PFSK-1 (cell line): ENCODE measurements around the gene CAMK1D.

Experiments used
- FOXP2 ChIP-seq: optimal IDR thresholded peaks from 2 replicates; pipeline ENCODE3; 2011; ENCODE audit warnings: borderline replicate concordance, control low read depth, inconsistent platforms; ENCODE audit not compliant: insufficient read depth; ENCODE audit errors: extremely low read length, extremely low read depth
- POLR2AphosphoS5 ChIP-seq: IDR thresholded peaks from 2 replicates; pipeline ENCODE4 v1.6.1; 2012; ENCODE audit warnings: low read depth, mild to moderate bottlenecking, control low read depth, low read length, moderate library complexity
- SIN3A ChIP-seq: IDR thresholded peaks from 2 replicates; pipeline ENCODE4 v1.6.1; 2012; ENCODE audit warnings: mild to moderate bottlenecking, low read length, moderate library complexity, borderline replicate concordance; ENCODE audit not compliant: insufficient read depth
- TAF1 ChIP-seq: IDR thresholded peaks from 2 replicates; pipeline ENCODE4 v1.6.1; 2012; ENCODE audit warnings: low read length, control low read depth, borderline replicate concordance; ENCODE audit not compliant: insufficient read depth
- TF ChIP-seq, protein P1 (sequence below), 2 experiments: IDR thresholded peaks; 2 replicates each; pipeline versions ENCODE4 v1.6.1 to v1.8.0; 2011 to 2012; ENCODE audit warnings: low read depth in 2 of 2, low read length in 2 of 2, control low read depth in 1 of 2, inconsistent platforms in 1 of 2, mild to moderate bottlenecking in 1 of 2, moderate library complexity in 1 of 2; ENCODE audit not compliant: insufficient read depth in 1 of 2

Gene CAMK1D

DNA sequence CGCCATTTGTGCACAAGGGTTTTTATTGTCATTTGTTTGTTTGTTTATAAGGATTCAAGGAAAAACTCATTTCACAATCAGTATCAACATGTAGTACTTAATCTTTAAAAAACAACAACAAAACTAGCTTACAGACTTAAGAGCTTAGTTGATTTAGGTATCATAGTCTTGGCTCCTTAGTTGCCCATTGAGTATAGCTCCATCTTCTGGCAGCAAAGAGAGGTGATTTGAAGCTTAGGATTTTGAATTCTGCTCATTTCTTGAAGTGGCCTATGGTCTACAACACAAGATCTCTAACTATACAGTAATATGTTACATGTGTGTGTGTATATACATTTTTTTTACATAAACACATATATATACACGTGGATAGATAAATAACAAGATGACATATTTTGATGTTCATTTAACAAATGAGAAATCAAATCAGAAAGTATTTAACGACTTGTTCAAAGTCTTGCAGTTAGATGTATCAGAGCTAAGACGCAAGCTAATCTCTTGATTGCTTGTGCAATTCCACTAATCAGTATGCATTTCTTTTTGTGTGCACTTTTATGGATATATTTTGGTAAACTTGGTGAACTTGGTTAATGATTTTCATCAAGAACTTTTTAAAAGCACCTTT is 307.3 kb downstream of the CAMK1D start:
- TF ChIP-seq POLR2AphosphoS5, result no peak
- TF ChIP-seq TAF1, result no peak
- TF ChIP-seq, protein P1, sequence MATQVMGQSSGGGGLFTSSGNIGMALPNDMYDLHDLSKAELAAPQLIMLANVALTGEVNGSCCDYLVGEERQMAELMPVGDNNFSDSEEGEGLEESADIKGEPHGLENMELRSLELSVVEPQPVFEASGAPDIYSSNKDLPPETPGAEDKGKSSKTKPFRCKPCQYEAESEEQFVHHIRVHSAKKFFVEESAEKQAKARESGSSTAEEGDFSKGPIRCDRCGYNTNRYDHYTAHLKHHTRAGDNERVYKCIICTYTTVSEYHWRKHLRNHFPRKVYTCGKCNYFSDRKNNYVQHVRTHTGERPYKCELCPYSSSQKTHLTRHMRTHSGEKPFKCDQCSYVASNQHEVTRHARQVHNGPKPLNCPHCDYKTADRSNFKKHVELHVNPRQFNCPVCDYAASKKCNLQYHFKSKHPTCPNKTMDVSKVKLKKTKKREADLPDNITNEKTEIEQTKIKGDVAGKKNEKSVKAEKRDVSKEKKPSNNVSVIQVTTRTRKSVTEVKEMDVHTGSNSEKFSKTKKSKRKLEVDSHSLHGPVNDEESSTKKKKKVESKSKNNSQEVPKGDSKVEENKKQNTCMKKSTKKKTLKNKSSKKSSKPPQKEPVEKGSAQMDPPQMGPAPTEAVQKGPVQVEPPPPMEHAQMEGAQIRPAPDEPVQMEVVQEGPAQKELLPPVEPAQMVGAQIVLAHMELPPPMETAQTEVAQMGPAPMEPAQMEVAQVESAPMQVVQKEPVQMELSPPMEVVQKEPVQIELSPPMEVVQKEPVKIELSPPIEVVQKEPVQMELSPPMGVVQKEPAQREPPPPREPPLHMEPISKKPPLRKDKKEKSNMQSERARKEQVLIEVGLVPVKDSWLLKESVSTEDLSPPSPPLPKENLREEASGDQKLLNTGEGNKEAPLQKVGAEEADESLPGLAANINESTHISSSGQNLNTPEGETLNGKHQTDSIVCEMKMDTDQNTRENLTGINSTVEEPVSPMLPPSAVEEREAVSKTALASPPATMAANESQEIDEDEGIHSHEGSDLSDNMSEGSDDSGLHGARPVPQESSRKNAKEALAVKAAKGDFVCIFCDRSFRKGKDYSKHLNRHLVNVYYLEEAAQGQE (IDR thresholded peaks at IDR 0.05; ENCODE audit: insufficient read depth in 1 of 2, low read depth in 2 of 2, low read length in 2 of 2), result no peak
- TF ChIP-seq SIN3A, result no peak
- no peak for TF ChIP-seq FOXP2

GRCh38 chr10:12657489-12657888 is 308.1 kb downstream of the CAMK1D start:
- TF ChIP-seq, protein P1 (IDR thresholded peaks at IDR 0.05; ENCODE audit: insufficient read depth in 1 of 2, low read depth in 2 of 2, low read length in 2 of 2), result no peak
- TF ChIP-seq POLR2AphosphoS5, result no peak
- TF ChIP-seq SIN3A, result no peak
- TF ChIP-seq FOXP2, result no peak
- TF ChIP-seq TAF1, result no peak

DNA sequence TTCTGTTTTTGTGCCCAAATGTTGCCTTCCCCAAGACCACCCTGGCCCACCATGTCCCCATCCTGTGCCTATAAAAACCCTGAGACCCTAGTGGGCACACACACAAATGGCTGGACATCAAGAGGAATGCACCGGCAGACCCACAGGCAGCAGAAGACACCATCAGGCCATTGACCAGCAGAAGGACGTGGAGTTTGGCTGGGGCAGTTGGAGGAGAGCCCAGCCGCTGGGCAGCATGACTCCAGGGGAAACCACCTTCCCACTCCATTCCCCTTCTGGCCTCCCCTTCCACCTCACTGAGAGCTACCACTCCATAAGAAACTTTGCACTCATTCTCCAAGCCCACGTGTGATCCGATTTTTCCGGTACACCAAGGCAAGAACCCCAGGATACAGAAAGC is 309.2 kb downstream of the CAMK1D start:
- TF ChIP-seq SIN3A (no peak), FOXP2 (no peak), TAF1 (no peak), POLR2AphosphoS5 (no peak)
- TF ChIP-seq, protein P1 (IDR thresholded peaks at IDR 0.05; ENCODE audit: insufficient read depth in 1 of 2, low read depth in 2 of 2, low read length in 2 of 2), result no peak

GRCh38 chr10:12659706-12660105 is 310.4 kb downstream of the CAMK1D start:
- TF ChIP-seq SIN3A (no peak), POLR2AphosphoS5 (no peak), TAF1 (no peak), FOXP2 (no peak)
- TF ChIP-seq, protein P1 (IDR thresholded peaks at IDR 0.05; ENCODE audit: insufficient read depth in 1 of 2, low read depth in 2 of 2, low read length in 2 of 2), result no peak

- no peak for TF ChIP-seq TAF1
- no peak for TF ChIP-seq POLR2AphosphoS5
- TF ChIP-seq FOXP2, result no peak
Observed at GRCh38 chr10:12660812-12661211, 311.5 kb downstream of the CAMK1D start.
